ENCODE results near the gene VTI1A.

GRCh38 chr10:112827086-112827485, 380.1 kb downstream of the VTI1A start:
- TF ChIP-seq RAD21 (IDR thresholded peaks at IDR 0.05), result no peak
- TF ChIP-seq CTCF (IDR thresholded peaks at IDR 0.05; ENCODE audit: low read depth, low read length, missing input control), result no peak
- TF ChIP-seq JUND (IDR thresholded peaks at IDR 0.05), result no peak
- no peak for TF ChIP-seq ZBTB33 (IDR thresholded peaks at IDR 0.05)
- TF ChIP-seq TAF1 (conservative IDR thresholded peaks at IDR 0.05), result no peak
- TF ChIP-seq REST (IDR thresholded peaks at IDR 0.05), result no peak
- no peak for TF ChIP-seq HNF4G (IDR thresholded peaks at IDR 0.05)
- TF ChIP-seq EGR1 (IDR thresholded peaks at IDR 0.05; ENCODE audit: low read depth in 2 of 2), result no peak

Measured in liver (tissue), 3 donors.